ENCODE results near the gene NDRG2. TPM values are rescaled to one million over a fixed set of nuclear protein-coding genes. Genes with fewer than 3 reads are reported as not detected.
A peak's percentile ranks its signal among the peaks of the same experiment; 100 is the strongest.
"Not testable (repeated sequence)": the region's sequence is repeated elsewhere in the genome, so short reads cannot be mapped to it uniquely, and the experiment has no call there.

NDRG2 gene
- total and polyA plus RNA-seq, 4 donors = 46.1 to 112 (median 58.6) TPM

DNA sequence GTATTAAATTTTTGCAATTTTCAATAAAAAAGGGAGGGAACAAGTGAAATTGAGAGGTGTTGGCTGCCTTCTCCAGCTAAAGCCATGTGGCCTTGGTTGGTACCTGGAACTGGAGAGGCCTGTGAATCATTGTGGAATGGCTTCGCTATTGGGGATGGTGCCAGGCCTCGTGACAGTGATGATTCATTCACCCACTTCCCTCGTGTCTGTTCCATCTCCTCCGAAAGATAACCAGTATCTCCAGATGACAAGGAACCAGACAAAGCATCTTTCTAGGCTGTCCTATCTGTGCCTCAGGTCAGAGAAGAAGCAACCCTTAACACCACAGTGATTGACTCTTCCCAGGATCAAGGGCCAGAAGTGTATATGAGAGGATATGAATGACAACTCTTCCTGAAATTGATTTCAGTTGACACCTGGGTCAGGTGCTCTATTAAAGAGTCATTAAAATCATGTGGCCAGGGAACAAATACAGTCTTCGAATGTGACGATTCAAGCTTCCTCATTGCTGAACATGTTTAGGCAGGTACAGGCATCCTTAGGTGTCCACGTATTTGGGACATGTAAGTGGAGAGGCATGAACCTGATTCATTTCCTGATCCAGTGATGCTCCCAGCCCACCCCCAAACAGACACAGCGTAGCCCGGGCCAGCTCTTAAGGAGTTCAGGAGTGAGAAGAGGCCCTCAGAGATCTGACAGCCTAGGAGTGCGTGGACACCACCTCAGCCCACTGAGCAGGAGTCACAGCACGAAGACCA, 17.0 kb upstream of the NDRG2 start, which contains the start of gene RNASE7:
Gene RNASE7, plus strand, starts transcription at position 687 of the 758 bp plus-strand sequence. CDS start 631 bp downstream, outside the sequence.
- Histone ChIP-seq H3K4me1 (ENCODE audit: control insufficient read depth in 5 of 5, insufficient read depth in 5 of 5, low read length in 5 of 5) (peaks cover 12 to 27% (median 23%) of the 10 kb centered on the region in 5 donors), H3K9ac (ENCODE audit: insufficient read depth in 1 of 2, low read length in 2 of 2) (no peak within 1 kb of the TSS), H3K36me3 (ENCODE audit: control insufficient read depth in 4 of 4, insufficient read depth in 4 of 4, low read length in 4 of 4) (no peaks in the 10 kb centered on the region), H3K27me3 (ENCODE audit: control insufficient read depth in 3 of 3, insufficient read depth in 3 of 3, low read length in 2 of 3) (no peaks in the 10 kb centered on the region), H3K27ac (ENCODE audit: low read depth in 1 of 2, low read length in 1 of 2) (peak within 1 kb of the TSS in 1 of 2 donors; percentile 25), H3K4me3 (no peak within 1 kb of the TSS), H3K9me3 (ENCODE audit: control insufficient read depth in 4 of 4, insufficient read depth in 3 of 4, low read length in 3 of 4) (peaks cover 0 to 2% (median 0%) of the 10 kb centered on the region in 4 donors)
- TF ChIP-seq, protein P1, sequence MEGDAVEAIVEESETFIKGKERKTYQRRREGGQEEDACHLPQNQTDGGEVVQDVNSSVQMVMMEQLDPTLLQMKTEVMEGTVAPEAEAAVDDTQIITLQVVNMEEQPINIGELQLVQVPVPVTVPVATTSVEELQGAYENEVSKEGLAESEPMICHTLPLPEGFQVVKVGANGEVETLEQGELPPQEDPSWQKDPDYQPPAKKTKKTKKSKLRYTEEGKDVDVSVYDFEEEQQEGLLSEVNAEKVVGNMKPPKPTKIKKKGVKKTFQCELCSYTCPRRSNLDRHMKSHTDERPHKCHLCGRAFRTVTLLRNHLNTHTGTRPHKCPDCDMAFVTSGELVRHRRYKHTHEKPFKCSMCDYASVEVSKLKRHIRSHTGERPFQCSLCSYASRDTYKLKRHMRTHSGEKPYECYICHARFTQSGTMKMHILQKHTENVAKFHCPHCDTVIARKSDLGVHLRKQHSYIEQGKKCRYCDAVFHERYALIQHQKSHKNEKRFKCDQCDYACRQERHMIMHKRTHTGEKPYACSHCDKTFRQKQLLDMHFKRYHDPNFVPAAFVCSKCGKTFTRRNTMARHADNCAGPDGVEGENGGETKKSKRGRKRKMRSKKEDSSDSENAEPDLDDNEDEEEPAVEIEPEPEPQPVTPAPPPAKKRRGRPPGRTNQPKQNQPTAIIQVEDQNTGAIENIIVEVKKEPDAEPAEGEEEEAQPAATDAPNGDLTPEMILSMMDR (IDR thresholded peaks at IDR 0.05; ENCODE audit: control extremely low read depth, extremely low read depth) = no peak
- ATAC-seq (ENCODE audit: insufficient read depth, low FRiP score) (no peak), DNase-seq (no peak)
- 67 to 71% methylated on average over 11 of the region's 11 CpGs for WGBS, 2 donors

DNA sequence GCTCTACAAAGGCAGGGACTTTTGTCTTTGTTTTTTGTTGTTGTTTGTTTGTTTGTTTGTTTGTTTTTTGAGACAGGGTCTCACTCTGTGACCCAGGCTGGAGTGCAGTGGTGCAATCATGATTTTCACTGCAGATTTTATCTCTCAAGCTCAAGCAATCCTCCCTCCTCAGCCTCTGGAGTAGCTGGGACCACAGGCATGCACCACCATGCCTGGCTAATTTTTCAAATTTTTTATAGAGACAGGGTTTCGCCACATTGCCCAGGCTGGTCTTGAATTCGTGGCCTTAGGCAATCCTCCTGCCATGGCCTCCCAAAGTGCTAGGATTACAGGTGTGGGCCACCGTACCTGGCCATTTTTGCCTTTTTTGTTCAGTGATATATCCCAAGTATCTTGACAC, 16.1 kb upstream of the NDRG2 start:
- not testable (repeated sequence) for H3K4me3 ChIP-seq; H3K27me3 ChIP-seq (ENCODE audit: control insufficient read depth in 3 of 3, insufficient read depth in 3 of 3, low read length in 2 of 3); ATAC-seq (ENCODE audit: insufficient read depth, low FRiP score); H3K36me3 ChIP-seq (ENCODE audit: control insufficient read depth in 4 of 4, insufficient read depth in 4 of 4, low read length in 4 of 4); DNase-seq; H3K9ac ChIP-seq (ENCODE audit: insufficient read depth in 1 of 2, low read length in 2 of 2); H3K27ac ChIP-seq (ENCODE audit: low read depth in 1 of 2, low read length in 1 of 2); H3K9me3 ChIP-seq (ENCODE audit: control insufficient read depth in 4 of 4, insufficient read depth in 3 of 4, low read length in 3 of 4)
- 83 to 86% methylated on average over 3 of the region's 3 CpGs for WGBS, 2 donors
- H3K4me1 ChIP-seq (ENCODE audit: control insufficient read depth in 5 of 5, insufficient read depth in 5 of 5, low read length in 5 of 5) = peaks cover 12 to 26% (median 23%) of the 10 kb centered on the region in 5 donors

DNA sequence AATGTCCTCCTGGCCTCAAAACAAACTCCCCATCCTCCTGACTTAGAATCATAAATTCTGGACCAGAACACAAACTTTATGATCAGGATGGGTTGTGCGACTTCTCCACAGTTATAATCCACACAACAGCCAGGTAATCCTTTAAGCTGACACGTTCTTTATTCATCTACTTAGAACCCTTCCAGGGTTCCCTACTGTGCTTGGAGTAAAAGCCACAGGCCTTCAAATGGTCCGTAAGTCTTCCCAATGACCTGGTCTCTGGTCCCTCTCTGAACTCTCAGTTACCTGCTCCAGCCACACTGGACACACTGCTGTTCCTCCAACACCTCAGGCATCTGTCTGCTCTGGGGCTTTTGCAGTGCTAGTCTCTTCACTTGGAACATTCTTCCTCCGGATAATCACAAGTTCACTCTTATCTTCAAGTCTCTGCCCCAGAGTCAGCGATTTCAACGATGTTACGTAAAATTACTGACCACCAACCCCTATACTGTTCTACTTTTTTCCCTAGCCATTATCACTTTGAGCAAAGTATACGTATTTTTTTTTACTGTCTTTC, 15.6 kb upstream of the NDRG2 start:
- WGBS, 2 donors = 77 to 83% methylated on average over 8 of the region's 8 CpGs

More for the DNA sequence above, 15.6 kb upstream of the NDRG2 start:
- DNase-seq (no peak), ATAC-seq (ENCODE audit: insufficient read depth, low FRiP score) (no peak)
- Histone ChIP-seq H3K4me3 (no peak overlapping the region), H3K4me1 (ENCODE audit: control insufficient read depth in 5 of 5, insufficient read depth in 5 of 5, low read length in 5 of 5) (peaks cover 12 to 26% (median 23%) of the 10 kb centered on the region in 5 donors), H3K36me3 (ENCODE audit: control insufficient read depth in 4 of 4, insufficient read depth in 4 of 4, low read length in 4 of 4) (no peaks in the 10 kb centered on the region), H3K27me3 (ENCODE audit: control insufficient read depth in 3 of 3, insufficient read depth in 3 of 3, low read length in 2 of 3) (no peaks in the 10 kb centered on the region), H3K9me3 (ENCODE audit: control insufficient read depth in 4 of 4, insufficient read depth in 3 of 4, low read length in 3 of 4) (peaks cover 0 to 2% (median 0%) of the 10 kb centered on the region in 4 donors), H3K27ac (ENCODE audit: low read depth in 1 of 2, low read length in 1 of 2) (no peak overlapping the region), H3K9ac (ENCODE audit: insufficient read depth in 1 of 2, low read length in 2 of 2) (no peak overlapping the region)
- TF ChIP-seq, protein P1 (IDR thresholded peaks at IDR 0.05; ENCODE audit: control extremely low read depth, extremely low read depth) = no peak
